SW480 (cell line): Measurements from ENCODE around the gene WNK2.

ENCODE experiments used
- DNase-seq: peaks from one replicate; pipeline ENCODE4 v3.0.0-alpha.2; 2016; ENCODE audit warnings: low spot score

Gene WNK2

GRCh38 chr9:93161786-93162562 lies 22.0 kb upstream of the WNK2 start:
- DNase-seq: no peak

GRCh38 chr9:93164085-93164484 lies 19.9 kb upstream of the WNK2 start:
- no peak for DNase-seq

- DNase-seq: no peak
Observed at GRCh38 chr9:93166699-93167098, 17.2 kb upstream of the WNK2 start.

- DNase-seq: no peak
Observed at GRCh38 chr9:93167185-93167584, 16.8 kb upstream of the WNK2 start.

GRCh38 chr9:93167838-93168237 lies 16.1 kb upstream of the WNK2 start:
- DNase-seq: no peak

- DNase-seq: no peak
Observed at GRCh38 chr9:93168581-93168980, 15.4 kb upstream of the WNK2 start.

GRCh38 chr9:93169444-93169843 lies 14.5 kb upstream of the WNK2 start:
- DNase-seq: no peak

- DNase-seq: no peak
Observed at GRCh38 chr9:93170571-93170970, 13.4 kb upstream of the WNK2 start.

GRCh38 chr9:93171261-93171990 lies 12.5 kb upstream of the WNK2 start:
- no peak for DNase-seq

GRCh38 chr9:93172666-93173364 lies 11.1 kb upstream of the WNK2 start:
- no peak for DNase-seq

- DNase-seq: no peak
Observed at GRCh38 chr9:93173365-93174051, 10.4 kb upstream of the WNK2 start.

GRCh38 chr9:93174976-93175375 lies 9.0 kb upstream of the WNK2 start:
- no peak for DNase-seq

- DNase-seq: no peak
Observed at GRCh38 chr9:93177676-93178075, 6.3 kb upstream of the WNK2 start.

- DNase-seq: no peak
Observed at GRCh38 chr9:93178851-93179786, 4.8 kb upstream of the WNK2 start.

- no peak for DNase-seq
Observed at GRCh38 chr9:93180938-93181337, 3.0 kb upstream of the WNK2 start.

- DNase-seq: no peak
Observed at GRCh38 chr9:93181672-93182435, 2.1 kb upstream of the WNK2 start.

- DNase-seq: no peak
Observed at GRCh38 chr9:93182572-93182971, 1.4 kb upstream of the WNK2 start.

- no peak for DNase-seq
Observed at GRCh38 chr9:93183131-93183662, 742 bp upstream of the WNK2 start.

GRCh38 chr9:93184432-93185265 lies 710 bp downstream of the WNK2 start:
- DNase-seq: peak; percentile 32
